SJCRH30 (cell line): ENCODE measurements around the gene GGNBP2. TPM values are rescaled to one million over a fixed set of nuclear protein-coding genes. Genes with fewer than 3 reads are reported as not detected.

Experiments
- total RNA-seq: library from RNA; depleted of rRNA; stranded (reverse); fragments of >200 nt; shearing (Covaris generic); gene quantifications from 2 replicates; pipeline ENCODE4 v1.2.3, GENCODE V29; 2014; rRNA removed

The GGNBP2 gene
- total RNA-seq, 1 experiment from 2014 or later: 81.9 TPM

Other genes starting within 250 kb of the GGNBP2 start
- gene TBC1D3G, start 221.0 kb upstream of the GGNBP2 start, total RNA-seq: not detected in 2 replicates
- gene TBC1D3H, start 156.5 kb upstream of the GGNBP2 start, total RNA-seq: not detected in 2 replicates
- gene ZNHIT3, start 58.2 kb upstream of the GGNBP2 start, total RNA-seq: 89.7 and 90.5 TPM in 2 replicates
- 70.0 and 93.0 TPM in 2 replicates for gene MYO19, start 10.1 kb upstream of the GGNBP2 start, total RNA-seq
- gene PIGW, start 9.9 kb upstream of the GGNBP2 start, total RNA-seq: 22.6 and 23.4 TPM in 2 replicates
- gene DHRS11, start 47.0 kb downstream of the GGNBP2 start, total RNA-seq: 13.7 and 18.1 TPM in 2 replicates
- gene MRM1, start 56.7 kb downstream of the GGNBP2 start, total RNA-seq: 5.1 and 6.0 TPM in 2 replicates